Liver (tissue), 9 donors: ENCODE data around the gene REXO1. TPM values are rescaled to one million over a fixed set of nuclear protein-coding genes. Genes with fewer than 3 reads are reported as not detected.
"Not testable (repeated sequence)": the region's sequence is repeated elsewhere in the genome, so short reads cannot be mapped to it uniquely, and the experiment has no call there.

Experiments used
- DNase-seq: peaks from one replicate; pipeline ENCODE4 v3.0.0-alpha.2; 2017; ENCODE audit warnings: low spot score
- H3K27ac ChIP-seq, 2 donors: one replicate each; pipeline ENCODE4 v1.7.0; 2013; ENCODE audit warnings: inconsistent platforms in 2 of 2, low read length in 2 of 2, control low read depth in 1 of 2, low read depth in 1 of 2, mild to moderate bottlenecking in 1 of 2
- H3K27me3 ChIP-seq, 4 donors: one replicate each; pipeline versions ENCODE4 v1.6.1 to v1.7.0; 2013; ENCODE audit warnings: low read length in 3 of 4, inconsistent platforms in 1 of 4, mild to moderate bottlenecking in 1 of 4, moderate library complexity in 1 of 4; ENCODE audit not compliant: control insufficient read depth in 4 of 4, insufficient read depth in 4 of 4
- H3K36me3 ChIP-seq, 4 donors: one replicate each; pipeline versions ENCODE4 v1.6.1 to v1.7.0; 2013; ENCODE audit warnings: low read length in 3 of 4, mild to moderate bottlenecking in 3 of 4, low read depth in 1 of 4, moderate library complexity in 1 of 4; ENCODE audit not compliant: control insufficient read depth in 4 of 4, insufficient read depth in 3 of 4
- H3K4me1 ChIP-seq, 4 donors: one replicate each; pipeline versions ENCODE4 v1.6.1 to v1.7.0; 2013; ENCODE audit warnings: low read length in 3 of 4, mild to moderate bottlenecking in 3 of 4, moderate library complexity in 1 of 4; ENCODE audit not compliant: control insufficient read depth in 4 of 4, insufficient read depth in 4 of 4
- H3K4me3 ChIP-seq, 3 donors: one replicate each; pipeline versions ENCODE4 v1.6.1 to v1.7.0; 2013; ENCODE audit warnings: low read length in 3 of 3, control low read depth in 1 of 3, low read depth in 1 of 3, mild to moderate bottlenecking in 1 of 3
- H3K9ac ChIP-seq, 2 donors: one replicate each; pipeline ENCODE4 v1.7.0; 2013; ENCODE audit warnings: low read length in 2 of 2, mild to moderate bottlenecking in 2 of 2, moderate library complexity in 2 of 2, control low read depth in 1 of 2, low read depth in 1 of 2
- H3K9me3 ChIP-seq, 4 donors: one replicate each; pipeline versions ENCODE4 v1.6.1 to v1.7.0; 2013; ENCODE audit warnings: low read length in 3 of 4; ENCODE audit not compliant: control insufficient read depth in 4 of 4
- ATF3 ChIP-seq: IDR thresholded peaks from 2 replicates; pipeline ENCODE4 v1.6.1; 2016; ENCODE audit warnings: antibody characterized with exemption
- CTCF ChIP-seq: fragments of 150-350 bp; IDR thresholded peaks from 2 replicates; pipeline ENCODE4 v1.5.1; 2017; ENCODE audit warnings: improper control_type of control experiment, low read depth, low read length; ENCODE audit not compliant: missing input control
- FOXA2 ChIP-seq: IDR thresholded peaks from 2 replicates; pipeline ENCODE4 v1.6.1; 2016; ENCODE audit warnings: antibody characterized with exemption
- GABPA ChIP-seq, 2 donors: IDR thresholded peaks in 1 of 2; conservative IDR thresholded peaks in 1 of 2; 2 replicates each; pipeline ENCODE4 v1.6.1; 2016; ENCODE audit warnings: antibody characterized with exemption in 2 of 2, mild to moderate bottlenecking in 1 of 2, moderate library complexity in 1 of 2
- HNF4A ChIP-seq, 2 donors: conservative IDR thresholded peaks; 2 replicates each; pipeline ENCODE4 v1.6.1; 2016; ENCODE audit warnings: antibody characterized with exemption in 2 of 2, mild to moderate bottlenecking in 2 of 2
- NR2F2 ChIP-seq: IDR thresholded peaks from 2 replicates; pipeline ENCODE4 v1.6.1; 2016; ENCODE audit warnings: antibody characterized with exemption
- RAD21 ChIP-seq, 2 donors: IDR thresholded peaks; 2 replicates each; pipeline ENCODE4 v1.6.1; 2016; ENCODE audit warnings: antibody characterized with exemption in 2 of 2, mild to moderate bottlenecking in 2 of 2
- RXRA ChIP-seq, 2 donors: IDR thresholded peaks; 2 replicates each; pipeline ENCODE4 v1.6.1; 2017 to 2018; ENCODE audit warnings: antibody characterized with exemption in 2 of 2, mild to moderate bottlenecking in 1 of 2
- SP1 ChIP-seq: IDR thresholded peaks from 2 replicates; pipeline ENCODE4 v1.6.1; 2018; ENCODE audit warnings: antibody characterized with exemption, mild to moderate bottlenecking
- TAF1 ChIP-seq: conservative IDR thresholded peaks from 2 replicates; pipeline ENCODE4 v1.6.1; 2016; ENCODE audit warnings: antibody characterized with exemption, mild to moderate bottlenecking
- WGBS: extraction: QIAGEN DNeasy Blood & Tissue Kit; methylation state at CpG from one replicate; pipeline ENCODE4 v1.1.7; 2013; 5-methylcytosine and 5-hydroxymethylcytosine counted together
- polyA plus RNA-seq, 2 donors: library from polyadenylated mRNA; stranded (reverse) in 1 of 2; unstranded in 1 of 2; fragments of 200-250 nt in 1 of 2; fragments of >200 nt in 1 of 2; fragmentation: Nextera tagmentation in 1 of 2; extraction: Ambion mirVana in 1 of 2; gene quantifications; one replicate each; pipeline versions ENCODE4 v1.2.1 to v1.2.3, GENCODE V29; 2013 to 2015
- total RNA-seq, 2 donors: library from RNA; depleted of rRNA; stranded (reverse); fragments of >200 nt; gene quantifications; one replicate each; pipeline ENCODE4 v1.2.3, GENCODE V29; 2014
- TF ChIP-seq, protein P1 (sequence below): IDR thresholded peaks from 2 replicates; pipeline ENCODE4 v1.6.1; 2016; ENCODE audit warnings: antibody characterized with exemption
- TF ChIP-seq, protein P2 (sequence below): IDR thresholded peaks from 2 replicates; pipeline ENCODE4 v1.6.1; 2016; ENCODE audit warnings: antibody characterized with exemption, mild to moderate bottlenecking
- donor health status: healthy.
- donor health status: healthy.
- donor health status: healthy.
- donor health status: healthy.
- donor health status: healthy.

Gene REXO1
- total and polyA plus RNA-seq, 4 donors = 2.0 to 11.5 (median 9.2) TPM

DNA sequence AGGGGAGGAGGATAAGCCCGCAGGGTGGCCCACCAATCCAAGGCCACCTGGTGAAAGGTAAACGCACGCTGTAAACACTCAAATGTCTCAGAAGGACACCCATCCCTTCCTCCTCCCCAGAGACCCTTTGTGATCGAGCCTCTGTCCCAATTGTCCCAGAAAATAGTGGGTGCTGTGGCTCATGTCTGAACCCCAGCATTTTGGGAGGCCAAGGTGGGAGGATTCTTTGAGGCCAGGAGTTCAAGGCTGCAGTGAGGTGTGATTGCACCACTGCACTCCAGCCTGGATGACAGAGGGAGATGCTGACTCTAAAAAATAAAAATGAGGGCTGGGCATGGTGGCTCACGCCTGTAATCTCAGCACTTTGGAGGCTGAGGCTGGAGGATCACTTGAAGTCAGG lies 40.1 kb upstream of the REXO1 start:
- WGBS = 89% methylated on average over 5 of the region's 5 CpGs
- H3K9ac ChIP-seq = no peak overlapping the region

GRCh38 chr19:1886360-1886759 lies 38.1 kb upstream of the REXO1 start:
- 93% methylated on average over 15 of the region's 15 CpGs for WGBS
- not testable (repeated sequence) for H3K9ac ChIP-seq, H3K36me3 ChIP-seq, DNase-seq, H3K9me3 ChIP-seq, H3K27ac ChIP-seq, H3K27me3 ChIP-seq, H3K4me3 ChIP-seq
- peaks cover 1 to 28% (median 23%) of the 10 kb centered on the region in 4 donors for H3K4me1 ChIP-seq

More for the DNA sequence above, 40.1 kb upstream of the REXO1 start:
- no peak for TF ChIP-seq HNF4A (conservative IDR thresholded peaks at IDR 0.05)
- no peak for TF ChIP-seq TAF1
- TF ChIP-seq FOXA2 = no peak
- TF ChIP-seq CTCF = no peak
- no peak for TF ChIP-seq ATF3
- TF ChIP-seq, protein P1, sequence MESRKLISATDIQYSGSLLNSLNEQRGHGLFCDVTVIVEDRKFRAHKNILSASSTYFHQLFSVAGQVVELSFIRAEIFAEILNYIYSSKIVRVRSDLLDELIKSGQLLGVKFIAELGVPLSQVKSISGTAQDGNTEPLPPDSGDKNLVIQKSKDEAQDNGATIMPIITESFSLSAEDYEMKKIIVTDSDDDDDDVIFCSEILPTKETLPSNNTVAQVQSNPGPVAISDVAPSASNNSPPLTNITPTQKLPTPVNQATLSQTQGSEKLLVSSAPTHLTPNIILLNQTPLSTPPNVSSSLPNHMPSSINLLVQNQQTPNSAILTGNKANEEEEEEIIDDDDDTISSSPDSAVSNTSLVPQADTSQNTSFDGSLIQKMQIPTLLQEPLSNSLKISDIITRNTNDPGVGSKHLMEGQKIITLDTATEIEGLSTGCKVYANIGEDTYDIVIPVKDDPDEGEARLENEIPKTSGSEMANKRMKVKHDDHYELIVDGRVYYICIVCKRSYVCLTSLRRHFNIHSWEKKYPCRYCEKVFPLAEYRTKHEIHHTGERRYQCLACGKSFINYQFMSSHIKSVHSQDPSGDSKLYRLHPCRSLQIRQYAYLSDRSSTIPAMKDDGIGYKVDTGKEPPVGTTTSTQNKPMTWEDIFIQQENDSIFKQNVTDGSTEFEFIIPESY = no peak
- no peak for TF ChIP-seq GABPA (IDR thresholded peaks at IDR 0.05 in 1 of 2, conservative IDR thresholded peaks at IDR 0.05 in 1 of 2)
- no peak for TF ChIP-seq NR2F2
- no peak for TF ChIP-seq RXRA (IDR thresholded peaks at IDR 0.05)
- TF ChIP-seq RAD21 (IDR thresholded peaks at IDR 0.05) = no peak
- no peak for DNase-seq
- peaks cover 1 to 14% (median 13%) of the 10 kb centered on the region in 4 donors for H3K4me1 ChIP-seq
- no peak overlapping the region for H3K27ac ChIP-seq
- H3K9me3 ChIP-seq = no peaks in the 10 kb centered on the region
- no peak overlapping the region for H3K4me3 ChIP-seq
- no peaks in the 10 kb centered on the region for H3K27me3 ChIP-seq
- no peaks in the 10 kb centered on the region for H3K36me3 ChIP-seq

- Histone ChIP-seq H3K4me3 (peak within 1 kb of the TSS; percentile 71 to 98 (median 83)), H3K27ac (peak within 1 kb of the TSS; percentile 6 to 74), H3K9ac (peak within 1 kb of the TSS; percentile 48 to 89), H3K4me1 (peaks cover 1 to 32% (median 24%) of the 10 kb centered on the region in 4 donors)
- not testable (repeated sequence) for H3K36me3 ChIP-seq, H3K27me3 ChIP-seq, H3K9me3 ChIP-seq
- peak; percentile 53 for TF ChIP-seq SP1
- peak; percentile 83 to 93 for TF ChIP-seq GABPA (IDR thresholded peaks at IDR 0.05 in 1 of 2, conservative IDR thresholded peaks at IDR 0.05 in 1 of 2)
- TF ChIP-seq, protein P2, sequence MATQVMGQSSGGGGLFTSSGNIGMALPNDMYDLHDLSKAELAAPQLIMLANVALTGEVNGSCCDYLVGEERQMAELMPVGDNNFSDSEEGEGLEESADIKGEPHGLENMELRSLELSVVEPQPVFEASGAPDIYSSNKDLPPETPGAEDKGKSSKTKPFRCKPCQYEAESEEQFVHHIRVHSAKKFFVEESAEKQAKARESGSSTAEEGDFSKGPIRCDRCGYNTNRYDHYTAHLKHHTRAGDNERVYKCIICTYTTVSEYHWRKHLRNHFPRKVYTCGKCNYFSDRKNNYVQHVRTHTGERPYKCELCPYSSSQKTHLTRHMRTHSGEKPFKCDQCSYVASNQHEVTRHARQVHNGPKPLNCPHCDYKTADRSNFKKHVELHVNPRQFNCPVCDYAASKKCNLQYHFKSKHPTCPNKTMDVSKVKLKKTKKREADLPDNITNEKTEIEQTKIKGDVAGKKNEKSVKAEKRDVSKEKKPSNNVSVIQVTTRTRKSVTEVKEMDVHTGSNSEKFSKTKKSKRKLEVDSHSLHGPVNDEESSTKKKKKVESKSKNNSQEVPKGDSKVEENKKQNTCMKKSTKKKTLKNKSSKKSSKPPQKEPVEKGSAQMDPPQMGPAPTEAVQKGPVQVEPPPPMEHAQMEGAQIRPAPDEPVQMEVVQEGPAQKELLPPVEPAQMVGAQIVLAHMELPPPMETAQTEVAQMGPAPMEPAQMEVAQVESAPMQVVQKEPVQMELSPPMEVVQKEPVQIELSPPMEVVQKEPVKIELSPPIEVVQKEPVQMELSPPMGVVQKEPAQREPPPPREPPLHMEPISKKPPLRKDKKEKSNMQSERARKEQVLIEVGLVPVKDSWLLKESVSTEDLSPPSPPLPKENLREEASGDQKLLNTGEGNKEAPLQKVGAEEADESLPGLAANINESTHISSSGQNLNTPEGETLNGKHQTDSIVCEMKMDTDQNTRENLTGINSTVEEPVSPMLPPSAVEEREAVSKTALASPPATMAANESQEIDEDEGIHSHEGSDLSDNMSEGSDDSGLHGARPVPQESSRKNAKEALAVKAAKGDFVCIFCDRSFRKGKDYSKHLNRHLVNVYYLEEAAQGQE = peak; percentile 17
- WGBS = 23% methylated on average over 46 of the region's 46 CpGs
- DNase-seq = peak; percentile 97
These were observed 37.3 kb upstream of the REXO1 start, which contains the start of gene ABHD17A for GRCh38 chr19:1885398-1886119. TSS of gene ABHD17A (minus strand) at chr19:1885496. CDS start at chr19:1881566, 3,930 bp downstream.
